Measurements from ENCODE around the gene CLCF1.

CLCF1 gene

GRCh38 chr11:67372993-67373647, at the start of gene CLCF1:
Gene CLCF1 (minus strand): TSS chr11:67373598. CDS start chr11:67373539, 59 bp downstream.
- H3K36me3 Mint-ChIP-seq (ENCODE audit: low read depth), result no peaks in the 10 kb centered on the region
- H3K9me3 Mint-ChIP-seq, result no peaks in the 10 kb centered on the region
- peaks cover 54% of the 10 kb centered on the region for H3K4me1 Mint-ChIP-seq (ENCODE audit: low read depth)
- H3K4me3 Mint-ChIP-seq, result peak within 1 kb of the TSS; percentile 89
- peaks cover 21% of the 10 kb centered on the region for H3K27me3 Mint-ChIP-seq
- H3K27ac Mint-ChIP-seq, result peak within 1 kb of the TSS; percentile 94

- H3K27me3 Mint-ChIP-seq, result no peaks in the 10 kb centered on the region
- no peaks in the 10 kb centered on the region for H3K36me3 Mint-ChIP-seq (ENCODE audit: low read depth)
- H3K4me3 Mint-ChIP-seq, result no peak overlapping the region
- H3K27ac Mint-ChIP-seq, result no peak overlapping the region
- H3K4me1 Mint-ChIP-seq (ENCODE audit: low read depth), result peaks cover 34% of the 10 kb centered on the region
- no peaks in the 10 kb centered on the region for H3K9me3 Mint-ChIP-seq
Observed at GRCh38 chr11:67422891-67423290, 49.5 kb upstream of the CLCF1 start.

- Mint-ChIP-seq H3K27ac (peak overlapping the region; percentile 81), H3K4me1 (ENCODE audit: low read depth) (peaks cover 37% of the 10 kb centered on the region), H3K27me3 (no peaks in the 10 kb centered on the region), H3K4me3 (peak overlapping the region; percentile 70), H3K9me3 (no peaks in the 10 kb centered on the region), H3K36me3 (ENCODE audit: low read depth) (no peaks in the 10 kb centered on the region)
Observed at GRCh38 chr11:67421430-67422031, 48.1 kb upstream of the CLCF1 start.

GRCh38 chr11:67420646-67421429, 47.4 kb upstream of the CLCF1 start:
- Mint-ChIP-seq H3K4me3 (peak overlapping the region; percentile 83), H3K27me3 (no peaks in the 10 kb centered on the region), H3K36me3 (ENCODE audit: low read depth) (no peaks in the 10 kb centered on the region), H3K27ac (peak overlapping the region; percentile 92), H3K9me3 (no peaks in the 10 kb centered on the region), H3K4me1 (ENCODE audit: low read depth) (peaks cover 44% of the 10 kb centered on the region)

GRCh38 chr11:67420147-67420645, 46.8 kb upstream of the CLCF1 start:
- H3K27me3 Mint-ChIP-seq, result no peaks in the 10 kb centered on the region
- H3K36me3 Mint-ChIP-seq (ENCODE audit: low read depth), result no peaks in the 10 kb centered on the region
- H3K9me3 Mint-ChIP-seq, result no peaks in the 10 kb centered on the region
- H3K4me1 Mint-ChIP-seq (ENCODE audit: low read depth), result peaks cover 46% of the 10 kb centered on the region
- peak overlapping the region; percentile 92 for H3K27ac Mint-ChIP-seq
- H3K4me3 Mint-ChIP-seq, result peak overlapping the region; percentile 83

GRCh38 chr11:67419325-67420049, 46.1 kb upstream of the CLCF1 start:
- peak overlapping the region; percentile 92 for H3K27ac Mint-ChIP-seq
- H3K9me3 Mint-ChIP-seq, result no peaks in the 10 kb centered on the region
- no peaks in the 10 kb centered on the region for H3K36me3 Mint-ChIP-seq (ENCODE audit: low read depth)
- no peaks in the 10 kb centered on the region for H3K27me3 Mint-ChIP-seq
- peak overlapping the region; percentile 83 for H3K4me3 Mint-ChIP-seq
- peaks cover 51% of the 10 kb centered on the region for H3K4me1 Mint-ChIP-seq (ENCODE audit: low read depth)

GRCh38 chr11:67418476-67419281, 45.3 kb upstream of the CLCF1 start:
- H3K27ac Mint-ChIP-seq, result peak overlapping the region; percentile 63
- H3K36me3 Mint-ChIP-seq (ENCODE audit: low read depth), result no peaks in the 10 kb centered on the region
- H3K4me1 Mint-ChIP-seq (ENCODE audit: low read depth), result peaks cover 51% of the 10 kb centered on the region
- H3K4me3 Mint-ChIP-seq, result peak overlapping the region; percentile 83
- H3K27me3 Mint-ChIP-seq, result no peaks in the 10 kb centered on the region
- H3K9me3 Mint-ChIP-seq, result no peaks in the 10 kb centered on the region

- H3K4me3 Mint-ChIP-seq, result peak overlapping the region; percentile 55
- H3K36me3 Mint-ChIP-seq (ENCODE audit: low read depth), result no peaks in the 10 kb centered on the region
- no peak overlapping the region for H3K27ac Mint-ChIP-seq
- peaks cover 63% of the 10 kb centered on the region for H3K4me1 Mint-ChIP-seq (ENCODE audit: low read depth)
- H3K9me3 Mint-ChIP-seq, result no peaks in the 10 kb centered on the region
- H3K27me3 Mint-ChIP-seq, result no peaks in the 10 kb centered on the region
Observed at GRCh38 chr11:67417425-67417824, 44.0 kb upstream of the CLCF1 start.

GRCh38 chr11:67416416-67417335, 43.3 kb upstream of the CLCF1 start:
- Mint-ChIP-seq H3K27ac (peak overlapping the region; percentile 70), H3K4me1 (ENCODE audit: low read depth) (peaks cover 71% of the 10 kb centered on the region), H3K36me3 (ENCODE audit: low read depth) (no peaks in the 10 kb centered on the region), H3K27me3 (no peaks in the 10 kb centered on the region), H3K4me3 (peak overlapping the region; percentile 72), H3K9me3 (no peaks in the 10 kb centered on the region)

GRCh38 chr11:67415501-67416304, 42.3 kb upstream of the CLCF1 start, which contains the start of gene CARNS1:
Gene CARNS1 (plus strand): TSS chr11:67415678. CDS start chr11:67416200, 522 bp downstream.
- Mint-ChIP-seq H3K27me3 (no peaks in the 10 kb centered on the region), H3K9me3 (no peaks in the 10 kb centered on the region), H3K27ac (peak within 1 kb of the TSS; percentile 70), H3K36me3 (ENCODE audit: low read depth) (no peaks in the 10 kb centered on the region), H3K4me1 (ENCODE audit: low read depth) (peaks cover 76% of the 10 kb centered on the region), H3K4me3 (peak within 1 kb of the TSS; percentile 73)

GRCh38 chr11:67413266-67413849, 40.0 kb upstream of the CLCF1 start:
- no peaks in the 10 kb centered on the region for H3K9me3 Mint-ChIP-seq
- peak overlapping the region; percentile 32 for H3K27ac Mint-ChIP-seq
- no peak overlapping the region for H3K4me3 Mint-ChIP-seq
- H3K4me1 Mint-ChIP-seq (ENCODE audit: low read depth), result peaks cover 81% of the 10 kb centered on the region
- H3K36me3 Mint-ChIP-seq (ENCODE audit: low read depth), result no peaks in the 10 kb centered on the region
- H3K27me3 Mint-ChIP-seq, result no peaks in the 10 kb centered on the region

- H3K27ac Mint-ChIP-seq, result peak overlapping the region; percentile 36
- no peaks in the 10 kb centered on the region for H3K27me3 Mint-ChIP-seq
- no peak overlapping the region for H3K4me3 Mint-ChIP-seq
- H3K4me1 Mint-ChIP-seq (ENCODE audit: low read depth), result peaks cover 81% of the 10 kb centered on the region
- H3K36me3 Mint-ChIP-seq (ENCODE audit: low read depth), result no peaks in the 10 kb centered on the region
- H3K9me3 Mint-ChIP-seq, result no peaks in the 10 kb centered on the region
Observed at GRCh38 chr11:67412495-67413179, 39.2 kb upstream of the CLCF1 start.
